ENCODE results near the gene MAPRE2. TPM values are rescaled to one million over a fixed set of nuclear protein-coding genes. Genes with fewer than 3 reads are reported as not detected.

MAPRE2 gene
- total RNA-seq, 1 donor from 2014 or later, result 22.4 TPM

- intact Hi-C loops (cut with DNase I), result no loop called here
- no peak overlapping the region for H3K27ac ChIP-seq
- no peak for DNase-seq (ENCODE audit: low spot score in 2 of 2)
- H3K36me3 ChIP-seq, result no peaks in the 10 kb centered on the region
- H3K4me1 ChIP-seq, result peaks cover 0 to 4% of the 10 kb centered on the region in 2 donors
- H3K27me3 ChIP-seq, result no peaks in the 10 kb centered on the region
- no peaks in the 10 kb centered on the region for H3K9me3 ChIP-seq
- no peak for TF ChIP-seq CTCF (IDR thresholded peaks at IDR 0.05)
- H3K4me3 ChIP-seq, result no peak overlapping the region
Observed at GRCh38 chr18:35010993-35011392, 30.2 kb upstream of the MAPRE2 start.

- intact Hi-C loops (cut with DNase I), result no loop called here
- DNase-seq (ENCODE audit: low spot score in 2 of 2), result no peak
- no peak overlapping the region for H3K27ac ChIP-seq
- H3K9me3 ChIP-seq, result no peaks in the 10 kb centered on the region
- no peaks in the 10 kb centered on the region for H3K27me3 ChIP-seq
- no peaks in the 10 kb centered on the region for H3K4me1 ChIP-seq
- no peak for TF ChIP-seq CTCF (IDR thresholded peaks at IDR 0.05)
- no peaks in the 10 kb centered on the region for H3K36me3 ChIP-seq
- H3K4me3 ChIP-seq, result no peak overlapping the region
Observed at GRCh38 chr18:35019933-35020332, 21.3 kb upstream of the MAPRE2 start.

- intact Hi-C loops (cut with DNase I), result no loop called here
- no peak for TF ChIP-seq CTCF (IDR thresholded peaks at IDR 0.05)
- Histone ChIP-seq H3K4me1 (peaks cover 0 to 6% of the 10 kb centered on the region in 2 donors), H3K27me3 (no peaks in the 10 kb centered on the region), H3K36me3 (no peaks in the 10 kb centered on the region), H3K4me3 (no peak overlapping the region), H3K9me3 (no peaks in the 10 kb centered on the region), H3K27ac (no peak overlapping the region)
- no peak for DNase-seq (ENCODE audit: low spot score in 2 of 2)
Observed at GRCh38 chr18:35022426-35023001, 18.7 kb upstream of the MAPRE2 start.

GRCh38 chr18:35024196-35024595 lies 17.0 kb upstream of the MAPRE2 start:
- Histone ChIP-seq H3K9me3 (no peaks in the 10 kb centered on the region), H3K27me3 (no peaks in the 10 kb centered on the region), H3K36me3 (no peaks in the 10 kb centered on the region), H3K4me3 (no peak overlapping the region), H3K4me1 (peaks cover 0 to 6% of the 10 kb centered on the region in 2 donors), H3K27ac (no peak overlapping the region)
- intact Hi-C loops (cut with DNase I), result no loop called here
- TF ChIP-seq CTCF (IDR thresholded peaks at IDR 0.05), result no peak
- no peak for DNase-seq (ENCODE audit: low spot score in 2 of 2)

GRCh38 chr18:35024965-35025364 lies 16.2 kb upstream of the MAPRE2 start:
- Histone ChIP-seq H3K4me1 (peaks cover 0 to 6% of the 10 kb centered on the region in 2 donors), H3K27me3 (no peaks in the 10 kb centered on the region), H3K36me3 (no peaks in the 10 kb centered on the region), H3K4me3 (no peak overlapping the region), H3K27ac (no peak overlapping the region), H3K9me3 (no peaks in the 10 kb centered on the region)
- no peak for TF ChIP-seq CTCF (IDR thresholded peaks at IDR 0.05)
- intact Hi-C loops (cut with DNase I), result loop anchor here (5.0 kb wide), 1 partner anchor 217 kb away; the partner anchor contains the start of gene ZNF397
- peak in 1 of 2 donors; percentile 90 for DNase-seq (ENCODE audit: low spot score in 2 of 2)
